H1 (cell line): Measurements from ENCODE around the gene UBASH3A.

Experiments used
- CHD2 ChIP-seq: IDR thresholded peaks from 2 replicates; pipeline ENCODE4 v1.6.1; 2012; ENCODE audit warnings: low read length, improper control_type of control experiment
- SIN3A ChIP-seq, 2 experiments: IDR thresholded peaks in 1 of 2; conservative IDR thresholded peaks in 1 of 2; 2 replicates each; pipeline ENCODE4 v1.6.1; 2011 to 2012; ENCODE audit warnings: low read length in 2 of 2, improper control_type of control experiment in 1 of 2, low read depth in 1 of 2, mild to moderate bottlenecking in 1 of 2

- TF ChIP-seq CHD2 (no peak), SIN3A (conservative IDR thresholded peaks at IDR 0.05 in 1 of 2, IDR thresholded peaks at IDR 0.05 in 1 of 2; ENCODE audit: low read depth in 1 of 2, low read length in 2 of 2) (no peak)
Observed at GRCh38 chr21:42365770-42366169, 37.9 kb upstream of the UBASH3A start.
